GM19468 (cell line): ENCODE measurements around the gene NBPF3.
"Not testable (repeated sequence)": the region's sequence is repeated elsewhere in the genome, so short reads cannot be mapped to it uniquely, and the experiment has no call there.

Experiments used
- ATAC-seq: cut with Tn5 transposase; IDR thresholded peaks from one replicate; pipeline ENCODE4 v1.9.1; 2021; ENCODE audit warnings: mild to moderate bottlenecking, moderate library complexity, moderate number of reproducible peaks; ENCODE audit not compliant: unreplicated experiment; ENCODE audit errors: extremely low read depth

Gene NBPF3

DNA sequence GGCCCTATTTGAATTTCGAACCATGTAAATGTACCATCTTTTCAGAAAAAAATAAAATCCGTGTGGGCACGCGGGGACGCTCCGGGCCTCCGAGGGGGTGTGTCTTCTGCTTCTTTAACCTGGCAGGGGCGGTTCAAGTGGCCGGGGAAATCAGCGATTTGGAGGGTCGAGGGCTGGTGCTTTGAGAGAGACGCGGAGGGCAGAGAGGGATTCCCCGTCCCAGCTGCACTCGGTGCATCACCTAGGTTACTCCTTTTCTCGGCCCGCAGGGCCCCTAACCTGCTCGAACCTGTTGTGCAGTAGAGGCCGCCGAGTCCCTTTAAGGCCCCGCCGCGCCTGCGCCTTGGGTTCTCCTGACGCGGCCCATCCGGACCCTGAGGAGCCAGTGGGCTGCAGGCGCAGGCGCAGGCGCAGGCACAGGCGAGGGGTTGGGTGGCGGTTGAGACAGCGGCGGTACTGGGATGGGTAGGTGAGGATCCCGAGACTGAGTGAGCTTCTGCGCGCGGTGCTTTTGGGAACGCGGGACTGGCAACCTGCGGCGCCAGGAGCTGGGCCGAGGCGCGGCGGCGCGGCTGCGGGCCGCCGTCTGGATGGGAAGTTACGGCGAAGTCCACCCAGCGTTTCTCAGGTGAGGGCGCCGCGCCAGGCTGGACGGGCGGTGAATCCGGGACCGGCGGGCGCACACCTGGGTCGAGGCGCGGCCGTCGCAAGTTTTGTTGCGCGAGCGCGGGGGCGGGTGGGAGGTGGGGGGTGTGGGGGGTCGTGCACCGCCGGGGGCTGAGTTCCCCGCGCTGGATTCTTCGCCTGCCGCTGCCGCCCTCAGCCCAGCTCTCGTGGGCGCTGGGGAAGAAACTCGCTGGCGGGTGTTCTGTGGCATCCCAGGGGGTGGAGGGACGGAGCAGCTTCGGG lies at the start of gene NBPF3:
Gene NBPF3 (plus strand): TSS at position 417 of the 909 bp plus-strand sequence. CDS start 4,950 bp downstream, outside the sequence.
- peak; percentile 64 for ATAC-seq

- ATAC-seq = no peak
Measured at GRCh38 chr1:21391497-21391896, 48.4 kb upstream of the NBPF3 start.

DNA sequence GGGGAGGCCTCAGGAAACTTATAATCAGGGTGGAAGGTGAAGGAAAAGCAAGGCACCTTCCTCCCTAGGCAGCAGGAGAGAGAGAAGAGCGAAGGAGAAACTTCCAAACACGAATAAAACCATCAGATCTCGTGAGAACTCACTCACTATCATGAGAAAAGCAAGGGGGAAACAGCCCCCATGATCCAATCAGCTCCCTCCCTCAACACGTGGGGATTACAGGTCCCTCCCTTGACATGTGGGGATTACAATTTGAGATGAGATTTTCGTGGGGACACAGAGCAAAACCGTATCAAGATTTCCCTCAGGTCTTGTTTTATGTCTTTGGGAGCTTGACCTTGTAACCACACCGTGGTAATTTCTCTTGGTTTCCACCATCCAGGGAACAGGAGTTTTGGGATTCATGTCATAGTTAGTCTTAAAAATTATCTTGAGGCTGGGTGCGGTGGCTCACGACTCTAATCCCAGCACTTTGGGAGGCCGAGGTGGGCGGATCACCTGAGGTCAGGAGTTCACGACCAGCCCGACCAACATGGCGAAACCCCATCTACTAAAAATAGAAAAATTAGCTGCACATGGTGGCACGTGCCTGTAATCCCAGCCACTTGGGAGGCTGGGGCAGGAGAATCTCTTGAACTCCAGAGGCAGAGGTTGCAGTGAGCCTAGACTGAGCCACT lies 47.2 kb upstream of the NBPF3 start:
- ATAC-seq = no peak

- no peak for ATAC-seq
Measured at GRCh38 chr1:21396516-21396915, 43.4 kb upstream of the NBPF3 start.

DNA sequence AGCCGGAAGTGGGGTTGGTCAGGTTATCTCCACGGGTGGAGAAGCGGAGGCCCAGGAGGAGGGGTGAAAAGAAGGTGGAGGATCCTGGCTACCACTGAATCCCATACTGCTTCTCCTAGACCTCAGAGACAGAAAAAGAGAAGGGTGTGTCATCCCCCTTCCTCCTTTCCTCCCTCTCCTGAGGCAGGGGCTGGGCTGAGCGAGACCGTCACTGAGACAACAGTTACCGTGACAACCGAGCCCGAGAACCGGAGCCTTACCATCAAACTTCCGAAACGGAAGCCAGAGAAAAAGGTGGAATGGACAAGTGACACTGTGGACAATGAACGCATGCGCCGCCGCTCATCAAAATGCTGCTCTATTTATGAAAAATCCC lies 42.1 kb upstream of the NBPF3 start:
- no peak for ATAC-seq

DNA sequence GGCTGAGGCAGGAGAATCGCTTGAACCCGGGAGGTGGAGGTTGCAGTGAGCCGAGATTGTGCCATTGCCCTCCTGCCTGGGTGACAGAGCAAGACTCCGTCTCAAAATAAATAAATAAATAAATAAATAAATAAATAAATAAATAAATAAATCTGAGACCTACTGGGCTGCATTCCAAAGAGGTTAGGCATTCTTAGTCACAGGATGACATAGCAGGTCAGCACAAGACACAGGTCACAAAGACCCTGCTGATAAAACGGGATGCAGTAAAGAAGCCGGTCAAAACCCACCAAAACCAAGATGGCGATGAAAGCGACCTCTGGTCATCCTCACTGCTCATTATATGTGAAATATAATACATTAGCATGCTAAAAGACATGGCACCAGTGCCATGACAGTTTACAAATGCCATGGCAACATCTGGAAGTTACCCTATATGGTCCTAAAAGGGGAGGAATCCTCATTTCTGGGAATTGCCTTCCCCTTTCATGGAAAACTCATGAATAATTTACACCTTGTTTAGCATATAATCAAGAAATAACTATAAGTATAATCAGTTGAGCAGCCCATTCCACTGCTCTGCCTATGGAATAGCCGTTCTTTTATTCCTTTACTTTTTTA lies 38.1 kb upstream of the NBPF3 start:
- not testable (repeated sequence) for ATAC-seq

GRCh38 chr1:21406659-21407058 lies 33.3 kb upstream of the NBPF3 start:
- no peak for ATAC-seq

DNA sequence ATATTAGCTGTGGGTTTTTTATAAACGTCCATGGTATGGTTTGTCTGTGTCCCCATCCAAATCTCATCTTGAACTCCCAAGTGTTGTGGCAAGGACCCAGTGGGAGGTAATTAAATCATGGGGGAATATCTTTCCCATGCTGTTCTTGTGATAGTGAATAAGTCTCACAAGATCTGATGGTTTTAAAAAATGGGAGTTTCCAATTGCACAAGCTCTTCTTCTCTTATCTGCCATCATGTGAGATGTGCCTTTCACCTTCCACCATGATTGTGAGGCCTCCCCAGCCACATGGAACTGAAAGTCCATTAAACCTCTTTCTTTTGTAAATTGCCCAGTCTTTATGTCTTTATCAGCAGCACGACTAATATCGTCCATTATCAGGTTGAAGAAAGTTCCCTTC lies 30.0 kb upstream of the NBPF3 start:
- ATAC-seq = not testable (repeated sequence)

DNA sequence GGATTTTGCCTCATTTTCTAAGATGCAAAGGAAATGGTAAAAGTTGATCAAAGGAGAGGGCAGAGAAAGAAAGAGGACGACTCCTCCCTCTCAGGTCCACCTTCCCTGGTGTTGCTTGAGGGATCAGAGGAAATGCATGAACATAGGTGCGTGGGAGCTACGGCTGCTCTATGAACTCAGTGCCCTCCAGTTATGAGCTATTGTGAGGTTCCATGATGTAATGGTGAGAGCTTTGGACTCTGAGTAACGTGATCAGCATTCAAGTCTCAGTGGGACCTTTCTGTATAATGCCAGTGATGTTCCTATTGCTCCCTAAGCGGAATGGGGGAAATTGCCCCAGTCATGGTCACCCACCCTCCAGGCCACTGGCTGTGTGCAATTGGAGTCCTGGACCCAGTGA lies 25.9 kb upstream of the NBPF3 start:
- no peak for ATAC-seq

- not testable (repeated sequence) for ATAC-seq
Measured at GRCh38 chr1:21420378-21420777, 19.6 kb upstream of the NBPF3 start.

GRCh38 chr1:21421307-21421706 lies 18.6 kb upstream of the NBPF3 start:
- ATAC-seq = not testable (repeated sequence)

- ATAC-seq = not testable (repeated sequence)
Measured at GRCh38 chr1:21427798-21428480, 12.0 kb upstream of the NBPF3 start.

DNA sequence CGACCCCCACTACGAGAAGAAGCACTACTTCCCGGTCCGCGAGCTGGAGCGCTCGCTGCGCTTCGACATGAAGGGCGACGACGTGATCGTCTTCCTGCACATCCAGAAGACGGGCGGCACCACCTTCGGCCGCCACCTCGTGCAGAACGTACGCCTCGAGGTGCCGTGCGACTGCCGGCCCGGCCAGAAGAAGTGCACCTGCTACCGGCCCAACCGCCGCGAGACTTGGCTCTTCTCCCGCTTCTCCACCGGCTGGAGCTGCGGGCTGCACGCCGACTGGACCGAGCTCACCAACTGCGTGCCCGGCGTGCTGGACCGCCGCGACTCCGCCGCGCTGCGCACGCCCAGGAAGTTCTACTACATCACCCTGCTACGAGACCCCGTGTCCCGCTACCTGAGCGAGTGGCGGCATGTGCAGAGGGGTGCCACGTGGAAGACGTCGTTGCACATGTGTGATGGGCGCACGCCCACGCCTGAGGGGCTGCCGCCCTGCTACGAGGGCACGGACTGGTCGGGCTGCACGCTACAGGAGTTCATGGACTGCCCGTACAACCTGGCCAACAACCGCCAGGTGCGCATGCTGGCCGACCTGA lies 11.4 kb upstream of the NBPF3 start:
- ATAC-seq = not testable (repeated sequence)

- not testable (repeated sequence) for ATAC-seq
Measured at GRCh38 chr1:21429210-21429609, 10.7 kb upstream of the NBPF3 start.

DNA sequence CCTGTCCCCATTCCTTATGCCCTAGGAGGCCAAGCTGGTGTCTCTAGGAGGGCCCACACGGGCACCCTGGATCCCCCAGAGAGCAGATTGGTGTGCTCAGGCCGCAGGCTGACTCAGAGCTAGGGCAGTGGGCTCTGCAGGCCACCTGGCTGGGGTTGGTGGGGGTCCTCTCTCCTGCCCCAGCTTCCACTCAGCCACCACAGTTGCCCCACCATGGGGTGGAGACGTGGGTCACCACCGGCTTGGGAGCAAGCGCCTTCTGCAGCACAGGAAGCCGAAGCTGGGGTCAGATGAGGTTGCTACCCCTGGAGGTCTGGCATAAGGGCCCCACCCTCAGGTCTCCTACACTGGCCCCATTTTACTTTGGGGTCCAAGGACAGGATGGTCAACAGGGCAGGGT lies 9.1 kb upstream of the NBPF3 start:
- not testable (repeated sequence) for ATAC-seq

DNA sequence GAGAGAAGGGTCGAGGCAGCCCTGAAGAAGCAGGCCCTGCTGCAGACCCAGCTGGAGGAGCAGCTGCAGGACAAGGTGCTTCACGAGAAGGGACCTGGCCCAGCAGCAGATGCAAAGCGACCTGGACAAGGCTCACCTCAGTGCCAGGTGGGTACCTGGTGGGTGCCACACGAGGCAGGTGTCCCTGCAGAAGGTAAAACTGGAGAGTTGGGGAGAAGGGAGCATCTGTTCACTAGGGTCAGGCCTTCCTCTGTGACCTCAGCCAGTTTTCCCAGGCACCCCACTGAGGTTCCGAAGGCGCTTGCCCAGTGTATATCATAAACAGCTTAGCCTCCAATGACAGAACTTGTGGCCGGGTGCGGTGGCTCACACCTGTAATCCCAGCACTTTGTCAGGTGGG lies 5.5 kb upstream of the NBPF3 start:
- ATAC-seq = no peak

- ATAC-seq = no peak
Measured at GRCh38 chr1:21435646-21436487, 4.1 kb upstream of the NBPF3 start.

DNA sequence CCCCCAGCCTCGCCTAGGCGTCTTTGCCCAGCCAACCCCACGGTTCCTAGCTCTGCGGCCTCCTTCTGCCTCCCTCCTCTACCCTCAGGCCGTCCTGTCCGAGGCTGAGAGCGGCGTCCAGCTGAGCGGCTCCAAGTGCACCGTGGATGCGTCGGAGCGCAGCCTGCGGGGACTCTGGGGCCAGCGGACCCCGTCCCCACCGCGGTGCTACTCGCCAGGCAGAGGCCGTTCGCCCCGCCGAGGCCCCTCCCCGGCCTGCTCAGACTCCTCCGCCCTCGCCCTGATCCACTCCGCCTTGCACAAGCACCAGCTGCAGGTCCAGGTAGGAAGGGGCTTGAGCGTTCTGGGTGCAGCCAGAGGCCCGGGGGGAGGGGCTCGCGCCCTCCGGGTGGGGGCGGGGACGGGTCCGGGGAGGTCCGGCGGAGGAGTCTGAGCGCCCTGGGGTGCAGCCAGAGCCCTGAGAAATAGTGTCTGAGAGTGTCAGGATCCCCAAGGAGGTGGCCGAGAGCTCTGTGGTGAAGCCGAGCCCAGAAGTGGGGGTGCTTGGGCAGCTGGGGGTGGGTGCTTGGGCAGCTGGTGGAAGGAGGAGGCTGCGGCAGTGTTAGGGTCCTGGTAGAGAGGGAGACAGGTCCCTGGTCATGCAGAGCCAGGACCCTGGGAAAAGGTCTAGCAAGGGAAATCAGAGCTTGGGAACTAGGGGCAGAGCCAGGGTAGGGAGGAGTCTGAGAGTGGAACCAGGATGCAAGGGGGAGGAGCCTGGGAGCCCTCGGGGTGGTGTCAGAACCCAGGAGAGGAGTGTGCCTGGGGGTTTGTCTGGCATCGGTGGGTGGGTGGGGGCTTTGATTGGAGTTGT lies 3.2 kb upstream of the NBPF3 start:
- no peak for ATAC-seq
